ENCODE data around the gene TGM5. TPM values are rescaled to one million over a fixed set of nuclear protein-coding genes. Genes with fewer than 3 reads are reported as not detected.

TGM5 gene
- total and polyA plus RNA-seq, 2 experiments from 2014 or later, result not detected

DNA sequence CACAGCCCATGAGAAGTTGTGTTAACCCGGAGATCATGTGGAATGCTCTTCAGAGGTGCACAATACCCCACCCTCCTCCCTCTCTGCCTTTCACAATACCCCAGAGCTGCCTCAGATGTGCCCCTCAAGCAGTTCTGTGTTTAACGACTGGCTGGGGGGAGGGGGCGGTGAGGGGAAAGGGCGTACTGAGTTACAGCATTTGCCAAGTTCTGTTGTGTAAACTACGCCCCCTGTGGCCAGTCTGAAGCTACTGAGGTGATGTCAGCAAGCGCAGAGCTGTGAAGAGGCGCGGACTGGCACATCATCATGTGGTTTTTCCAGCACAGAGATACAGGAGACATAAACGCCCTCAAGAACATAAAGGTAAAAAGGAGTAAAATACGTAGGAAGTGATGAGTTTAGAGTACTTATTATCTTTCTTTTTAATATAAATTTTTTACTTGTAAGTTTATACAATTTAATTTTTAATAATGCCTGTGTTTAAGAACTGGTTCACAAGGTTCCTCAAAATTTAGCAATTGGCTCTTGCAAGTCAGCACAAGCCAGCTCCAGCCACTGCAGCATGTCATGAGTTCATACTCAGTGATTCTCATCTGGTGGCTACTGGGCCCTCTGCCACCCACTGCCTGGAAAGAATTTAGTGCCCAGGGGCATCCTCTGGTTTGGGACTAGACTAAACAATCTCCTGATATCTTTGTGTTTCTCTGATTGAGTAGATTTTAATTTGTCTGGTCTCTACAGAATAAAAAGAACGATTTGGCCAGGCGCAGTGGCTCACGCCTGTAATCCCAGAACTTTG, 47.6 kb downstream of the TGM5 start:
- H4K20me1 ChIP-seq (replicated peaks; ENCODE audit: insufficient read depth), result no peaks in the 10 kb centered on the region
- Mint-ChIP-seq H3K36me3 (ENCODE audit: low read depth) (no peaks in the 10 kb centered on the region), H3K4me1 (peaks cover 8% of the 10 kb centered on the region), H3K4me3 (no peak overlapping the region), H3K27ac (no peak overlapping the region), H3K9me3 (no peaks in the 10 kb centered on the region), H3K27me3 (ENCODE audit: insufficient read depth, low read depth, poor library complexity) (peaks cover 2% of the 10 kb centered on the region)
- H3K4me3 ChIP-seq, result peak overlapping the region; percentile 33
- no peaks in the 10 kb centered on the region for H3F3A ChIP-seq (replicated peaks; ENCODE audit: low read depth)
- TF ChIP-seq REST (IDR thresholded peaks at IDR 0.05; ENCODE audit: unreplicated experiment) (no peak), POLR2AphosphoS5 (IDR thresholded peaks at IDR 0.05; ENCODE audit: low read depth) (no peak), ZNF462 (CRISPR knock-in tag; IDR thresholded peaks at IDR 0.05) (no peak), EZH2phosphoT487 (IDR thresholded peaks at IDR 0.05; ENCODE audit: unreplicated experiment) (no peak), NANOG (IDR thresholded peaks at IDR 0.05; ENCODE audit: borderline replicate concordance) (no peak), EZH2 (IDR thresholded peaks at IDR 0.05; ENCODE audit: low read depth, unreplicated experiment) (no peak), ZNF331 (CRISPR knock-in tag; IDR thresholded peaks at IDR 0.05; ENCODE audit: low read depth) (no peak), STAT1 (IDR thresholded peaks at IDR 0.05; ENCODE audit: unreplicated experiment) (no peak), CREB1 (CRISPR knock-in tag; IDR thresholded peaks at IDR 0.05; ENCODE audit: low read depth) (peak; percentile 69), ZNF114 (CRISPR knock-in tag; IDR thresholded peaks at IDR 0.05) (no peak), JUNB (IDR thresholded peaks at IDR 0.05; ENCODE audit: unreplicated experiment) (no peak)
- TF ChIP-seq, protein P1, sequence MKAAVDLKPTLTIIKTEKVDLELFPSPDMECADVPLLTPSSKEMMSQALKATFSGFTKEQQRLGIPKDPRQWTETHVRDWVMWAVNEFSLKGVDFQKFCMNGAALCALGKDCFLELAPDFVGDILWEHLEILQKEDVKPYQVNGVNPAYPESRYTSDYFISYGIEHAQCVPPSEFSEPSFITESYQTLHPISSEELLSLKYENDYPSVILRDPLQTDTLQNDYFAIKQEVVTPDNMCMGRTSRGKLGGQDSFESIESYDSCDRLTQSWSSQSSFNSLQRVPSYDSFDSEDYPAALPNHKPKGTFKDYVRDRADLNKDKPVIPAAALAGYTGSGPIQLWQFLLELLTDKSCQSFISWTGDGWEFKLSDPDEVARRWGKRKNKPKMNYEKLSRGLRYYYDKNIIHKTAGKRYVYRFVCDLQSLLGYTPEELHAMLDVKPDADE (IDR thresholded peaks at IDR 0.05), result no peak
- TF ChIP-seq, protein P2, sequence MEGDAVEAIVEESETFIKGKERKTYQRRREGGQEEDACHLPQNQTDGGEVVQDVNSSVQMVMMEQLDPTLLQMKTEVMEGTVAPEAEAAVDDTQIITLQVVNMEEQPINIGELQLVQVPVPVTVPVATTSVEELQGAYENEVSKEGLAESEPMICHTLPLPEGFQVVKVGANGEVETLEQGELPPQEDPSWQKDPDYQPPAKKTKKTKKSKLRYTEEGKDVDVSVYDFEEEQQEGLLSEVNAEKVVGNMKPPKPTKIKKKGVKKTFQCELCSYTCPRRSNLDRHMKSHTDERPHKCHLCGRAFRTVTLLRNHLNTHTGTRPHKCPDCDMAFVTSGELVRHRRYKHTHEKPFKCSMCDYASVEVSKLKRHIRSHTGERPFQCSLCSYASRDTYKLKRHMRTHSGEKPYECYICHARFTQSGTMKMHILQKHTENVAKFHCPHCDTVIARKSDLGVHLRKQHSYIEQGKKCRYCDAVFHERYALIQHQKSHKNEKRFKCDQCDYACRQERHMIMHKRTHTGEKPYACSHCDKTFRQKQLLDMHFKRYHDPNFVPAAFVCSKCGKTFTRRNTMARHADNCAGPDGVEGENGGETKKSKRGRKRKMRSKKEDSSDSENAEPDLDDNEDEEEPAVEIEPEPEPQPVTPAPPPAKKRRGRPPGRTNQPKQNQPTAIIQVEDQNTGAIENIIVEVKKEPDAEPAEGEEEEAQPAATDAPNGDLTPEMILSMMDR (conservative IDR thresholded peaks at IDR 0.05; ENCODE audit: low read depth in 2 of 2), result peak; percentile 74 to 82
- H2AFZ ChIP-seq, result peak overlapping the region; percentile 92
- peak; percentile 95 for DNase-seq (ENCODE audit: low spot score)
- no peaks in the 10 kb centered on the region for H3K27me3 ChIP-seq (ENCODE audit: insufficient read depth)
- peak overlapping the region; percentile 35; the same call in 1 of the 2 replicates for H3K4me2 ChIP-seq
- H3K4me1 ChIP-seq (ENCODE audit: insufficient read depth), result no peaks in the 10 kb centered on the region
- no peaks in the 10 kb centered on the region for H3K36me3 ChIP-seq (ENCODE audit: insufficient read depth)
- no peaks in the 10 kb centered on the region for H3K9me2 ChIP-seq (ENCODE audit: insufficient read depth)
- no peak overlapping the region for H3K27ac ChIP-seq (ENCODE audit: low read depth)
- ATAC-seq, result peak; percentile 97
- H3K79me2 ChIP-seq (replicated peaks; ENCODE audit: insufficient read depth), result no peaks in the 10 kb centered on the region
